ENCODE results near the gene BDH2. TPM values are rescaled to one million over a fixed set of nuclear protein-coding genes. Genes with fewer than 3 reads are reported as not detected.

The BDH2 gene
- total and polyA plus RNA-seq, 2 of the 8 experiments (the other 6 are each of a cell fraction or from before 2014, with no cell fraction given) = 46.0 to 46.2 TPM

DNA sequence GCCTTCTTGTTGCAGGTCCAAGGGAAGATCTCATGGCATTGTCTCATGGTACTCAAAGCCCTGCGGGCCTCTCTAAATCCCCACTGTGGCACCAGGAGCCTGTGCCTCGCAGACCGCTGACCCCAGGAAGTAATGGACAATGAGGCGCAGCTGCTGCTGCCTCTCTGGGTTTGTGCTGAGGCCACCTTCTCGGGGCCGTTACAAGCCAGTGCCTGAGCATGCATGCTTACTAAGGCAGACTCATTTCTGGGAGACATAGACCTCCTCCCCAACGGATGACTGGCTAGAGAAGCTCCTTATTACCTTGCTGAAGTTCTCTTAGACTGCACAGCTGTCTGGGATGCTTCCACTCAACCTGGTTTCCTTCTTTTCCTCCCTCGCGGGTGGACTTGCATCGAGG lies 1.3 kb downstream of the BDH2 start:
- WGBS, 2 experiments (ENCODE audit: extremely low coverage in 1 of 2, insufficient coverage in 1 of 2, insufficient read length in 1 of 2, insufficient replicate concordance in 2 of 2, low coverage in 1 of 2, low lambda C conversion rate in 2 of 2, missing lambda C conversion rate in 1 of 2) = 91% methylated on average over 10 of the region's 10 CpGs; no CpG with 5 or more reads in 1 of the 2 experiments

More for the DNA sequence above, 1.3 kb downstream of the BDH2 start:
- no peak overlapping the region for H2BK20ac ChIP-seq (ENCODE audit: low read length)
- TF ChIP-seq GTF2F1 (IDR thresholded peaks at IDR 0.05; ENCODE audit: borderline replicate concordance, low read depth, low read length) (no peak), YY1 (IDR thresholded peaks at IDR 0.05; ENCODE audit: low read depth, low read length) (no peak), TEAD4 (IDR thresholded peaks at IDR 0.05; ENCODE audit: low read depth, low read length) (no peak), POLR2A (IDR thresholded peaks at IDR 0.05; ENCODE audit: control extremely low read depth in 1 of 2, low read depth in 2 of 2, low read length in 2 of 2) (no peak), KDM1A (IDR thresholded peaks at IDR 0.05; ENCODE audit: borderline replicate concordance, low read length) (no peak), ZNF274 (IDR thresholded peaks at IDR 0.05; ENCODE audit: borderline replicate concordance, extremely low read depth, low read length) (no peak), JUN (IDR thresholded peaks at IDR 0.05; ENCODE audit: low read depth, low read length) (no peak), PHF8 (conservative IDR thresholded peaks at IDR 0.05; ENCODE audit: low read depth, low read length) (no peak), SP1 (IDR thresholded peaks at IDR 0.05; ENCODE audit: low read depth, low read length) (no peak), GABPA (IDR thresholded peaks at IDR 0.05; ENCODE audit: borderline replicate concordance, insufficient read depth, low read length) (no peak)
- H4K5ac ChIP-seq (ENCODE audit: insufficient read length, low read depth, low read length) = no peak overlapping the region
- peaks cover 0 to 4% (median 0%) of the 10 kb centered on the region in 4 experiments; a peak in 2 of 8 replicates for H3K36me3 ChIP-seq (ENCODE audit: control insufficient read depth in 2 of 4, insufficient read depth in 4 of 4, low read length in 3 of 4)
- H3K4me2 ChIP-seq (ENCODE audit: insufficient read depth in 1 of 2, low read depth in 2 of 2, low read length in 2 of 2) = peak overlapping the region in 1 of 2 experiments; percentile 24; a peak in 2 of 4 replicates
- no peaks in the 10 kb centered on the region for H3K4me1 ChIP-seq (replicated peaks in 1 of 4; ENCODE audit: control insufficient read depth in 3 of 4, insufficient read depth in 4 of 4, low read length in 3 of 4)
- no peak overlapping the region for H2AK5ac ChIP-seq (ENCODE audit: low read depth, low read length)
- FAIRE-seq (no peak), DNase-seq (ENCODE audit: low read depth in 1 of 2, low spot score in 2 of 2) (no peak)
- no peak overlapping the region for H4K91ac ChIP-seq (replicated peaks; ENCODE audit: insufficient read length, low read length)
- no peak overlapping the region for H3K27ac ChIP-seq (ENCODE audit: low read depth, low read length)
- no peak overlapping the region for H3K14ac ChIP-seq (ENCODE audit: insufficient read length)
- no peak overlapping the region for H2BK12ac ChIP-seq (ENCODE audit: low read depth, low read length)
- H3K18ac ChIP-seq (ENCODE audit: extremely low read depth, low read length) = no peak overlapping the region
- no peak overlapping the region for H2BK15ac ChIP-seq (ENCODE audit: low read length)
- no peak overlapping the region for H3K23ac ChIP-seq (ENCODE audit: insufficient read length)
- 0 out of 2 replicates have a peak, but pooled peaks cover 5% of the 10 kb centered on the region for H3K23me2 ChIP-seq (ENCODE audit: low read depth, low read length)
- no peak overlapping the region for H3K56ac ChIP-seq (replicated peaks; ENCODE audit: insufficient read length, low read depth, low read length)
- H4K20me1 ChIP-seq (replicated peaks in 1 of 2; ENCODE audit: control insufficient read depth in 1 of 2, insufficient read depth in 2 of 2, low read length in 2 of 2) = no peaks in the 10 kb centered on the region
- no peak overlapping the region for H3K4ac ChIP-seq (replicated peaks; ENCODE audit: insufficient read length, low read depth, low read length)
- H2BK120ac ChIP-seq (replicated peaks; ENCODE audit: low read depth, low read length) = no peak overlapping the region
- no peaks in the 10 kb centered on the region; the same call in 1 of the 2 replicates for H3K79me1 ChIP-seq (ENCODE audit: low read depth, low read length)
- no peak overlapping the region for H3K9ac ChIP-seq (replicated peaks in 1 of 4; ENCODE audit: extremely low read depth in 1 of 4, low read depth in 3 of 4, low read length in 3 of 4)
- H3K27me3 ChIP-seq (replicated peaks in 1 of 4; ENCODE audit: control insufficient read depth in 3 of 4, extremely low read depth in 1 of 4, insufficient read depth in 3 of 4, low read length in 3 of 4) = no peaks in the 10 kb centered on the region
- ChIA-PET POLR2A (ENCODE audit: partially characterized antibody) (interaction anchor here (0.6 kb wide), 1 partner anchor 46 kb away, joined by 3 read pairs; no protein-coding TSS in a partner anchor), CTCF (ENCODE audit: partially characterized antibody) (interaction anchor here (0.8 to 5.2 kb wide), 6 partner anchors 9 to 393 kb away, joined by 3 to 51 read pairs (median 4); no protein-coding TSS in a partner anchor)
- no peak overlapping the region for H3K4me3 ChIP-seq (ENCODE audit: extremely low read depth in 1 of 4, insufficient read depth in 2 of 4, low read depth in 3 of 4, low read length in 4 of 4)
- H3K9me3 ChIP-seq (ENCODE audit: insufficient read depth in 2 of 2, low read depth in 1 of 2, low read length in 1 of 2) = no peaks in the 10 kb centered on the region
- H3K79me2 ChIP-seq (ENCODE audit: control insufficient read depth in 1 of 2, insufficient read depth in 2 of 2, low read length in 2 of 2) = no peaks in the 10 kb centered on the region
- peak overlapping the region; percentile 7; the same call in 1 of the 2 replicates for H4K8ac ChIP-seq (ENCODE audit: extremely low read depth, insufficient read depth, low read length)
- H2BK5ac ChIP-seq (ENCODE audit: low read depth, low read length) = no peak overlapping the region
- no peak overlapping the region for H2AFZ ChIP-seq (ENCODE audit: low read length)
